ENCODE measurements around the gene WWP2.

- TF ChIP-seq CTCF (IDR thresholded peaks at IDR 0.05) (no peak), POLR2A (IDR thresholded peaks at IDR 0.05) (no peak)
Observed at GRCh38 chr16:69812688-69813014, 50.5 kb downstream of the WWP2 start.

Measured in body of pancreas (tissue), 4 donors.